SK-N-SH treated with all-trans-retinoic acid at 6 μM for 48 hours (cell line): ENCODE results near the gene GPR45.

Experiments used
- BACH2 ChIP-seq: fragments of 250-450 bp; sonication (Bioruptor Pico); IDR thresholded peaks from 2 replicates; pipeline ENCODE4 v1.9.0; 2021; ENCODE audit warnings: mild to moderate bottlenecking, borderline replicate concordance
- GLIS3 ChIP-seq: fragments of 250-450 bp; sonication (Bioruptor Pico); IDR thresholded peaks from 2 replicates; pipeline ENCODE4 v1.5.0; 2020; ENCODE audit warnings: mild to moderate bottlenecking, moderate library complexity
- ISL1 ChIP-seq: fragments of 250-450 bp; sonication (Bioruptor Pico); IDR thresholded peaks from 2 replicates; pipeline ENCODE4 v2.1.2; 2022; ENCODE audit warnings: mild to moderate bottlenecking, moderate library complexity
- OSR1 ChIP-seq: fragments of 250-450 bp; sonication (Bioruptor Pico); IDR thresholded peaks from 2 replicates; pipeline ENCODE4 v1.8.0; 2022; ENCODE audit warnings: moderate library complexity, mild to moderate bottlenecking, inconsistent platforms
- PATZ1 ChIP-seq: fragments of 250-450 bp; sonication (Bioruptor Pico); IDR thresholded peaks from 2 replicates; pipeline ENCODE4 v1.8.0; 2020; ENCODE audit warnings: mild to moderate bottlenecking, moderate library complexity, borderline replicate concordance
- POU6F1 ChIP-seq: fragments of 250-450 bp; sonication (Bioruptor Pico); IDR thresholded peaks from 2 replicates; pipeline ENCODE4 v1.8.0; 2021; ENCODE audit warnings: low read depth, mild to moderate bottlenecking, moderate library complexity, borderline replicate concordance
- PPARA ChIP-seq: fragments of 250-450 bp; sonication (Bioruptor Pico); IDR thresholded peaks from 2 replicates; pipeline ENCODE4 v1.5.0; 2020; ENCODE audit warnings: mild to moderate bottlenecking, borderline replicate concordance
- RARB ChIP-seq: fragments of 250-450 bp; sonication (Bioruptor Pico); IDR thresholded peaks from 2 replicates; pipeline ENCODE4 v1.8.0; 2021; ENCODE audit warnings: mild to moderate bottlenecking, moderate library complexity
- TCF4 ChIP-seq: fragments of 250-450 bp; sonication (Bioruptor Pico); IDR thresholded peaks from 2 replicates; pipeline ENCODE4 v1.8.0; 2021; ENCODE audit warnings: mild to moderate bottlenecking, moderate library complexity, borderline replicate concordance
- ZFP3 ChIP-seq: fragments of 250-450 bp; sonication (Bioruptor Pico); IDR thresholded peaks from 2 replicates; pipeline ENCODE4 v1.5.0; 2020; ENCODE audit warnings: mild to moderate bottlenecking, moderate library complexity
- ZFP30 ChIP-seq: fragments of 450-650 bp; formaldehyde crosslinking; IDR thresholded peaks from 2 replicates; pipeline ENCODE4 v1.5.0; 2022; ENCODE audit warnings: mild to moderate bottlenecking, moderate library complexity
- ZNF565 ChIP-seq: fragments of 450-650 bp; formaldehyde crosslinking; conservative IDR thresholded peaks from 2 replicates; pipeline ENCODE4 v1.5.0; 2020; ENCODE audit warnings: low read depth, mild to moderate bottlenecking, moderate library complexity
- ZNF70 ChIP-seq: fragments of 450-650 bp; formaldehyde crosslinking; IDR thresholded peaks from 2 replicates; pipeline ENCODE4 v1.5.0; 2020; ENCODE audit warnings: mild to moderate bottlenecking, moderate library complexity
- TF ChIP-seq, protein P1 (sequence below): fragments of 250-450 bp; sonication (Bioruptor Pico); IDR thresholded peaks from 2 replicates; pipeline ENCODE4 v1.5.1; 2020; ENCODE audit warnings: low read depth, mild to moderate bottlenecking, moderate library complexity

- TF ChIP-seq GLIS3 (CRISPR knock-in tag) (no peak), ISL1 (no peak), PATZ1 (no peak), RARB (CRISPR knock-in tag) (no peak), BACH2 (no peak), OSR1 (no peak), ZFP30 (CRISPR knock-in tag) (no peak), PPARA (CRISPR knock-in tag) (no peak), ZNF565 (CRISPR knock-in tag) (no peak), ZFP3 (CRISPR knock-in tag) (no peak), TCF4 (CRISPR knock-in tag) (no peak), ZNF70 (CRISPR knock-in tag) (no peak), POU6F1 (no peak)
- TF ChIP-seq, protein P1, sequence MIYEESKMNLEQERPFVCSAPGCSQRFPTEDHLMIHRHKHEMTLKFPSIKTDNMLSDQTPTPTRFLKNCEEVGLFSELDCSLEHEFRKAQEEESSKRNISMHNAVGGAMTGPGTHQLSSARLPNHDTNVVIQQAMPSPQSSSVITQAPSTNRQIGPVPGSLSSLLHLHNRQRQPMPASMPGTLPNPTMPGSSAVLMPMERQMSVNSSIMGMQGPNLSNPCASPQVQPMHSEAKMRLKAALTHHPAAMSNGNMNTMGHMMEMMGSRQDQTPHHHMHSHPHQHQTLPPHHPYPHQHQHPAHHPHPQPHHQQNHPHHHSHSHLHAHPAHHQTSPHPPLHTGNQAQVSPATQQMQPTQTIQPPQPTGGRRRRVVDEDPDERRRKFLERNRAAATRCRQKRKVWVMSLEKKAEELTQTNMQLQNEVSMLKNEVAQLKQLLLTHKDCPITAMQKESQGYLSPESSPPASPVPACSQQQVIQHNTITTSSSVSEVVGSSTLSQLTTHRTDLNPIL (CRISPR knock-in tag), result no peak
Measured at GRCh38 chr2:105290981-105291660, 49.6 kb downstream of the GPR45 start.
